GM21576 (cell line): ENCODE measurements around the gene BAHCC1.

Experiments
- ATAC-seq: cut with Tn5 transposase; IDR thresholded peaks from one replicate; pipeline ENCODE4 v1.9.1; 2021; ENCODE audit warnings: mild to moderate bottlenecking, moderate library complexity; ENCODE audit not compliant: unreplicated experiment

BAHCC1 gene

GRCh38 chr17:81510785-81511553, 115.7 kb downstream of the BAHCC1 start:
- no peak for ATAC-seq

DNA sequence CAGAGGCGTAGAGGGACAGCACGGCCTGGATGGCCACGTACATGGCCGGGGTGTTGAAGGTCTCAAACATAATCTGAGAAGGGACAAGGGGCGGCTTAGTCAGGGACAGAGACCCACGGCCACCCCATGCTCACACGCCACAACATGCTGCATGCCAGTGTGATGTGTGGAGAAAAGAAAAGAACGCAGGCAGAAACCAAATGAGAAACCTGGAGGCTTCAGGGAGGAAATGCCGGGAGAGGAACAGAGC, 116.2 kb downstream of the BAHCC1 start:
- no peak for ATAC-seq

DNA sequence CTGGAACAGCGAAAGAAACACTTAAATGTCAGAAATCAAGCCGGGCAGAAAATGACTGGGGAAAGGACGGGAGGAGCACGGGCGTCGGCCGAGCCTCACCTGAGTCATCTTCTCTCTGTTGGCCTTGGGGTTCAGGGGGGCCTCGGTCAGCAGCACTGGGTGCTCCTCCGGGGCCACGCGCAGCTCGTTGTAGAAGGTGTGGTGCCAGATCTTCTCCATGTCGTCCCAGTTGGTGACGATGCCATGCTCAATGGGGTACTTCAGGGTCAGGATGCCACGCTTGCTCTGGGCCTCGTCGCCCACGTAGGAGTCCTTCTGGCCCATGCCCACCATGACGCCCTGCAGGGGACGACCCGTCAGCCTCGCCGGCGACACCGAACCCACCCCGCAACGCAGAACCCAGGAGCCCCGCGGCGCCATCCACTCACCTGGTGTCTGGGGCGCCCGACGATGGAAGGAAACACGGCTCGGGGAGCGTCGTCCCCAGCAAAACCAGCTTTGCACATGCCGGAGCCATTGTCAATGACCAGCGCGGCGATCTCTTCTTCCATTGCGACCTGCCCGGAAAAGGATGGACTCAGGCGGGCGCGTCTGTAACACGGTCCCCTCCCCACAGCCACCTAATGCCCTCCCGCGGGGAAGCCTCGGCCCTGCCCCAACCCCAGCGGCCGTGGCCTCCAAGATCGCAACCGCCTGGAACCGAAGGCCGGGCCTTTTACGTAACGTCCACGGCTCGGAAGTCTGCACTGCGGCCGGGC, 116.7 kb downstream of the BAHCC1 start:
- ATAC-seq, result no peak

- ATAC-seq, result no peak
Measured at GRCh38 chr17:81512562-81513371, 117.5 kb downstream of the BAHCC1 start, which contains the start of gene ACTG1. Gene ACTG1 (minus strand): TSS chr17:81512799. CDS start chr17:81512354, 445 bp downstream.

DNA sequence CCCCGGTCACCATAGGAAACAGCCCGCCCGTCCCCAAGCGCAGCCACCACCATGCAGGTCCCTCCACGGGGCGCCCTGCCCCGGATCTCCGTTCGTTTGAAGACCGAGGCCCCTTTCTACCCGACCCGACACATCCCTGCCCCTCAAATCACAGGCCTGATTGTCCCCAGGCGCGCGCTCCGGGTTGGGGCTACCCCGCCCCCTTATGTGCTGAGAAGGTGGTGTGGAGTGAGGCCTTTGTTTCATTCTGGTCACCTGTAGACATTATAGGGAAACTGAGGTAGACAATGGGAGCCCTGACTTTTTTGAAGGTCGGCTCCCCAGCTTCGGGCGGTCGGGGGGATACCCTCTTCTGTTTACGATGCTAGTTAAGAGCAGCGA, 118.1 kb downstream of the BAHCC1 start:
- no peak for ATAC-seq

GRCh38 chr17:81513753-81514488, 118.7 kb downstream of the BAHCC1 start:
- no peak for ATAC-seq

DNA sequence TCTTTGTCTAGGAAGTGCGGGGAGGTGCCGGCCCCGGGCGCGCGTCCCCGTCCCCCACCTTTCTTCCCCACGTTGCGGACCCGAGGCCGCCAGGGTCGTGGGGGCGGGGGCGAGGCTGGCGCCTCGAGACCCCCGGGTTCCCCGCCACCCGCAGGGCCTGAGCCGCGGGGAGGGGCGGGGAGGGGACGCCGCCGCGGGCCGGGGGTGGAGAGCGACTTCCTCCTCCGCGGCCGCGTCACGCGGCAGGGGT, 119.2 kb downstream of the BAHCC1 start:
- ATAC-seq, result no peak

- no peak for ATAC-seq
Measured at GRCh38 chr17:81514739-81515529, 119.7 kb downstream of the BAHCC1 start.

DNA sequence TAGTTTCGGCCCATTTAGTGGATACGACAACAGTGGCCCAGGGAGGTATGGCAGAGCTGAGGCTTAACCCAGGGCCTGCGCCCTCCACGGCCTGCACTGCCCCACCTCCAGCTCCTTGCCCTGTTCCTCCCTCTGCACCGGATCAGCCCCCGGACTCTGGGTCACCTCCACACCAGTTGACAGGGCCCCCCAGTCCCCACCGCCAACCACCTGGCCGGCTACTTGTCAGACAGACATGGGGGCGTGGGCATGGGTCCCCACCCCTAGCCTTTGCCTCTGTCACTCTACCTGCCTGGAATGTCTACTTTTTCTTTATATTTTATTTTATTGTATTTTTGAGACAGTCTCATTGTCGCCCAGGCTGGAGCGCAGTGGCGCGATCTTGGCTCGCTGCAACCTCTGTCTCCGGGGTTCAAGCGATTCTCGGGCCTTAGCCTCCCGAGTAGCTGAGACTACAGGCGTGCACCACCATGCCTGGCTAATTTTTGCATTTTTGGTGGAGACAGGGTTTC, 120.3 kb downstream of the BAHCC1 start:
- ATAC-seq, result no peak
